ENCODE measurements around the gene CRADD.
"Not testable (repeated sequence)": the region's sequence is repeated elsewhere in the genome, so short reads cannot be mapped to it uniquely, and the experiment has no call there.

Gene CRADD

GRCh38 chr12:93706824-93707223 is 29.6 kb downstream of the CRADD start:
- Mint-ChIP-seq H3K27me3 (ENCODE audit: low read depth) (peaks cover under 1% of the 10 kb centered on the region), H3K27ac (no peak overlapping the region), H3K4me3 (no peak overlapping the region), H3K9me3 (peaks cover 38% of the 10 kb centered on the region), H3K4me1 (ENCODE audit: low read depth) (peaks cover 3% of the 10 kb centered on the region), H3K36me3 (ENCODE audit: low read depth) (peaks cover 13% of the 10 kb centered on the region)

DNA sequence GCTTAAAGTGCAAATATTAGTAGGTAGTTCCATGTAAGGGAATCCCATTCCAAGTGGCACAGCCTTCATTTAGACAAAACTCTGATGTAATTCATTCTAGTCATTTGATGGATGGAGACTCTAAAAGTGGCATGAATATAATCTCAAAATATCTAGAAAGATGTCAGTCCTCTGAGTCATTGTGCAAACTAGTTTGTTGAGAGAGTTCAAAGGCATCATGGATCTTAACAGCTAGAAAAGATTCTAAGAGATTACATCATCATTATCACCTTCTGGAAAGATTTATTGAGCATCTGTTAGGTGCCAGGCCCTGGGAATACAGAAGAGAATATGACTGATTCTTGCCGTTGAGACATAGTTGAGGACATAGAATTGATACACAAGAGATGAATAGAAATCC is 30.7 kb downstream of the CRADD start:
- peaks cover 13% of the 10 kb centered on the region for H3K36me3 Mint-ChIP-seq (ENCODE audit: low read depth)
- H3K4me3 Mint-ChIP-seq, result no peak overlapping the region
- no peak overlapping the region for H3K27ac Mint-ChIP-seq
- peaks cover 41% of the 10 kb centered on the region for H3K9me3 Mint-ChIP-seq
- peaks cover 4% of the 10 kb centered on the region for H3K27me3 Mint-ChIP-seq (ENCODE audit: low read depth)
- peaks cover 3% of the 10 kb centered on the region for H3K4me1 Mint-ChIP-seq (ENCODE audit: low read depth)

DNA sequence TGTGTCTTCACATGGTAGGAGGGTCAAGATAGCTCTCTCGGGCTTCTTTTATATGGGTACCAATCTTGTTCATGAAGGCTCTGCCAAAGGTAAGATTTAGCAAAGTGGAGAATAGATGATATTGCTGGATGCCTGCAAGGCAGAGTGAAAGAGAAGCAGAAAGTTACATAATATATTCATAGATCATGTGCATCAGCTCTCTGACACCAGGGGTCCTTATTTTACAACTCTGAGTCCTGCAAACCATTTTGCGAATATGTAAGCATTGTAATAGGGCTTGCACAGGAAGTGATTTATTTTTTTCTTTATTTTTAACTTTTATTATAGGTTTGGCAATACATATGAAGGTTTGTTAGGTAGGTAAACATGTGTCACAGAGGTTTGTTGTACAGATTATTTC is 31.8 kb downstream of the CRADD start:
- Mint-ChIP-seq H3K27ac (no peak overlapping the region), H3K36me3 (ENCODE audit: low read depth) (peaks cover 13% of the 10 kb centered on the region), H3K27me3 (ENCODE audit: low read depth) (peaks cover 4% of the 10 kb centered on the region), H3K9me3 (peaks cover 41% of the 10 kb centered on the region), H3K4me1 (ENCODE audit: low read depth) (peaks cover 3% of the 10 kb centered on the region), H3K4me3 (no peak overlapping the region)

GRCh38 chr12:93709386-93709785 is 32.2 kb downstream of the CRADD start:
- Mint-ChIP-seq H3K4me3 (no peak overlapping the region), H3K36me3 (ENCODE audit: low read depth) (peaks cover 9% of the 10 kb centered on the region), H3K27me3 (ENCODE audit: low read depth) (peaks cover 4% of the 10 kb centered on the region), H3K4me1 (ENCODE audit: low read depth) (peaks cover 1% of the 10 kb centered on the region), H3K27ac (no peak overlapping the region), H3K9me3 (peaks cover 41% of the 10 kb centered on the region)

GRCh38 chr12:93710574-93710926 is 33.4 kb downstream of the CRADD start:
- Mint-ChIP-seq H3K4me3 (no peak overlapping the region), H3K27ac (no peak overlapping the region), H3K4me1 (ENCODE audit: low read depth) (no peaks in the 10 kb centered on the region), H3K9me3 (peaks cover 41% of the 10 kb centered on the region), H3K36me3 (ENCODE audit: low read depth) (peaks cover 6% of the 10 kb centered on the region), H3K27me3 (ENCODE audit: low read depth) (peaks cover 4% of the 10 kb centered on the region)

GRCh38 chr12:93711502-93711901 is 34.3 kb downstream of the CRADD start:
- not testable (repeated sequence) for H3K27ac Mint-ChIP-seq; H3K4me3 Mint-ChIP-seq; H3K4me1 Mint-ChIP-seq (ENCODE audit: low read depth); H3K27me3 Mint-ChIP-seq (ENCODE audit: low read depth); H3K36me3 Mint-ChIP-seq (ENCODE audit: low read depth)
- H3K9me3 Mint-ChIP-seq, result peaks cover 41% of the 10 kb centered on the region

DNA sequence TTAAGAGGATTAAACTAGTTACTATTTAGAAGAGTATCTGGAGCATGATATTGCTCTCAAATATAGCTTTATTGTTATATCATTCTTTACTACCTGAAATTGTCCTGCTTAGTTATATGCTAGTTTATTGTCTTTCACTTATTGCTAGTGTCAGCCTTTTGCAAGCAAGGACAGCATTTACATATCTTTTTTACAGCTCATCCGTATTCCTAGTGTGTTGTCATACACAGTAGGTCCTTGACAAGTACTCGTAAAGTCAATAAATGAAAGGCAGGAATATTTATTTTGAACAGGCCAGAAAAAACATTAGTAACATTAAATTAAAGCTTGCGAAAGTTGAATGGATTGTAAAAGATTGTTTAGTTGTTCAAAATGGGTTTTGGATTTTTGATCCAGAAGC is 35.0 kb downstream of the CRADD start:
- Mint-ChIP-seq H3K36me3 (ENCODE audit: low read depth) (peaks cover 6% of the 10 kb centered on the region), H3K27ac (no peak overlapping the region), H3K27me3 (ENCODE audit: low read depth) (peaks cover 4% of the 10 kb centered on the region), H3K4me3 (no peak overlapping the region), H3K4me1 (ENCODE audit: low read depth) (no peaks in the 10 kb centered on the region), H3K9me3 (peaks cover 41% of the 10 kb centered on the region)

DNA sequence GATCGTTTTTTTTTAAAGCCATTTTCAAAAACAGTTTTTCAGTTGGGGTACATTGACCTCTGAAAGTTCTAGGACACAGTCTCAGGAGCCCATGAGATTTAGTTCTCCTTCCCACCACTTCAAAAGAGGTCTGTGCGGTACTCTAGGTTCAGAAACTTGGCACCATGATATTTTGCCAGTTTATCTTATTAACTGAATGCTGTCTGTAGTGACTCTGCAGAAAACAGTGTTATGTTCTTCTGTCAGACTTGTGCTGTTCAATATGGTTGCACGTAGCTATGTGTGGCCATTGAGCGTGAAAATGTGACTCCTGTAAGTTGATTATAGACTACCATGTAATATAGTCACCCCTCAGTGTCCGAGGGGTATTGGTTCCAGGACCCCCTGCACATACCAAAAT is 35.9 kb downstream of the CRADD start:
- peaks cover 41% of the 10 kb centered on the region for H3K9me3 Mint-ChIP-seq
- H3K4me3 Mint-ChIP-seq, result no peak overlapping the region
- no peaks in the 10 kb centered on the region for H3K4me1 Mint-ChIP-seq (ENCODE audit: low read depth)
- no peak overlapping the region for H3K27ac Mint-ChIP-seq
- peaks cover 6% of the 10 kb centered on the region for H3K36me3 Mint-ChIP-seq (ENCODE audit: low read depth)
- peaks cover 8% of the 10 kb centered on the region for H3K27me3 Mint-ChIP-seq (ENCODE audit: low read depth)

DNA sequence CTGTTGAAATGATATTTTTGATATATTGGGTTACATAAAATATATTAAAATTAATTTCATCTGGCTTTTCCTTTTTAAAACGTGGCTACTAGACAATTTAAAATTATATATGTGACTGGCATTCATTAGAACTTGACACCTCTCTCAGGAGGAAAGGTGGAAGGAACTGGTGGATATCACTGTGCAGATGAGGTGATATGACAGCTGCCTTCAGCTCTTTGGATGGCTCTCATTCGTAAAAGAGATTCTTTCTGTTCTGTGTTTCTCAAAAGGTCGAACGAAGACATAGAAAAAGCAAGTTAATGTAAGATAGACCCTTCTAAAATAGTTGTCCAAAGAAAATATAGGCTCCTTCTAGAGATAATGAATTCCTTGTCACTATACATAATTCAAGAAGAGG is 36.6 kb downstream of the CRADD start:
- Mint-ChIP-seq H3K4me1 (ENCODE audit: low read depth) (no peaks in the 10 kb centered on the region), H3K4me3 (no peak overlapping the region), H3K36me3 (ENCODE audit: low read depth) (peaks cover 8% of the 10 kb centered on the region), H3K27ac (no peak overlapping the region), H3K9me3 (peaks cover 40% of the 10 kb centered on the region), H3K27me3 (ENCODE audit: low read depth) (peaks cover 12% of the 10 kb centered on the region)

- peaks cover 12% of the 10 kb centered on the region for H3K27me3 Mint-ChIP-seq (ENCODE audit: low read depth)
- peaks cover 34% of the 10 kb centered on the region for H3K9me3 Mint-ChIP-seq
- peaks cover 8% of the 10 kb centered on the region for H3K36me3 Mint-ChIP-seq (ENCODE audit: low read depth)
- H3K27ac Mint-ChIP-seq, result no peak overlapping the region
- H3K4me1 Mint-ChIP-seq (ENCODE audit: low read depth), result no peaks in the 10 kb centered on the region
- H3K4me3 Mint-ChIP-seq, result no peak overlapping the region
These were observed 37.2 kb downstream of the CRADD start for GRCh38 chr12:93714382-93714781.

DNA sequence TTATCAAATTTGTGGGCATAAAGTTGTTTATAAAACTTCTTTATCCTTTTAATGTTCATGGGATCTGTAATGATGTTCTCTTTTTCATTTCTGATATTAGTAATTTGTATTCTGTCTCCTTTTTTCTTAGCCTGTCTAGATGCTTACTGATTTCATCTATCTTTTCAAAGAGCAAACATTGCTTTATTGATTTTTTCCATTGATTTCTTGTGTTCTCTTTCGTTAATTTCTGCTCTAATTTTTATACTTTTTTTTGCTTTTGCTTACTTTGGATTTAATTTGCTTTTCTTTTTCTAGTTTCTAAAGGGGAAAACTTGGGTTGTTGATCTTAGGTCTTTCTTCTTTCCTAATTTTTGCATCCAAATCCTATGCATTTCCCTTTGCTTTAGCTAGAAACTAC is 42.5 kb downstream of the CRADD start:
- Mint-ChIP-seq H3K4me1 (ENCODE audit: low read depth) (no peaks in the 10 kb centered on the region), H3K27me3 (ENCODE audit: low read depth) (peaks cover 8% of the 10 kb centered on the region), H3K36me3 (ENCODE audit: low read depth) (peaks cover 2% of the 10 kb centered on the region), H3K4me3 (no peak overlapping the region), H3K27ac (no peak overlapping the region), H3K9me3 (peaks cover 28% of the 10 kb centered on the region)

GRCh38 chr12:93720559-93720958 is 43.4 kb downstream of the CRADD start:
- Mint-ChIP-seq H3K9me3 (peaks cover 28% of the 10 kb centered on the region), H3K4me3 (no peak overlapping the region), H3K27me3 (ENCODE audit: low read depth) (peaks cover 8% of the 10 kb centered on the region), H3K36me3 (ENCODE audit: low read depth) (peaks cover 2% of the 10 kb centered on the region), H3K4me1 (ENCODE audit: low read depth) (no peaks in the 10 kb centered on the region), H3K27ac (no peak overlapping the region)

- Mint-ChIP-seq H3K4me1 (ENCODE audit: low read depth) (peaks cover 2% of the 10 kb centered on the region), H3K36me3 (ENCODE audit: low read depth) (peaks cover 2% of the 10 kb centered on the region), H3K9me3 (peaks cover 28% of the 10 kb centered on the region), H3K27me3 (ENCODE audit: low read depth) (peaks cover 8% of the 10 kb centered on the region), H3K27ac (no peak overlapping the region), H3K4me3 (no peak overlapping the region)
These were observed 45.0 kb downstream of the CRADD start for GRCh38 chr12:93722179-93722578.

- peaks cover 2% of the 10 kb centered on the region for H3K36me3 Mint-ChIP-seq (ENCODE audit: low read depth)
- peaks cover 3% of the 10 kb centered on the region for H3K4me1 Mint-ChIP-seq (ENCODE audit: low read depth)
- H3K27me3 Mint-ChIP-seq (ENCODE audit: low read depth), result peaks cover 4% of the 10 kb centered on the region
- H3K4me3 Mint-ChIP-seq, result no peak overlapping the region
- H3K27ac Mint-ChIP-seq, result no peak overlapping the region
- H3K9me3 Mint-ChIP-seq, result peaks cover 25% of the 10 kb centered on the region
These were observed 45.8 kb downstream of the CRADD start for GRCh38 chr12:93722835-93723567.

DNA sequence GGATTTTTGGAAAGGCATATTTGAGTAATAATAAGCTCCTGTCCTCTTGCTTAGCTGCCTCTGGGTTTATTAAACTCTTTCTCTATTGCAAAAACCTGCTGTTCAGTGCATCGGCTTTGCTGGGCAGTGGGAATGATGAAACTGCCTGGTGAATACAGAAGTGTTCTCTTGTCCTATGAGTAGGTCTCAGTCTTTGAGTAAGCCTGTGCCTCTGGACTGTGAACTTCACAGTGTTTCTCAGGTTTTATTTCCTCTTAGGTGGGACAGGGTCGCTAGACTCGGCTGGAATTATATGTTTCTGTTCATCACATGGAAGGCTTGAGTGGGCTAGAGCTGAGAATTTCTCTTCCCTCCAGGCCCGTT is 46.4 kb downstream of the CRADD start:
- H3K9me3 Mint-ChIP-seq, result peaks cover 19% of the 10 kb centered on the region
- no peaks in the 10 kb centered on the region for H3K36me3 Mint-ChIP-seq (ENCODE audit: low read depth)
- H3K4me1 Mint-ChIP-seq (ENCODE audit: low read depth), result peaks cover 3% of the 10 kb centered on the region
- H3K4me3 Mint-ChIP-seq, result no peak overlapping the region
- no peak overlapping the region for H3K27ac Mint-ChIP-seq
- H3K27me3 Mint-ChIP-seq (ENCODE audit: low read depth), result no peaks in the 10 kb centered on the region

DNA sequence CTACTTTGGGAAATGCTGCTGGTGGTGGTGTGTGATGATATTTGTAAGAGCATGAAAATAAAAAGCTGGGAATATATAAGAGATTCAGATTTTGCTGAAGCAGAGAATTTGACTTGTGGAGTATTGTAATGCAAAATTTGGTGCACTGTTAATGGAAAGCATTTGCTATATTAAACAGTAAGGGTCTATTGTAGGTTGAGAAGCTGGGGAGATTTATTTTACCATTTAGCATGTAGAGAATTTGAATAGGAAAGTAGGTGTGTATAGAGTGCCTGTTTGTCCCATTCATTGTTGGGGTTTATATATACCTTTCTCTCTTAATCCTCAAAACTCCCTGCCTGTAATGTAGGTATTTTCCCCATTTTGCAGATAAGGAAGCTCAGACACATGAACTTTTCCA is 48.4 kb downstream of the CRADD start:
- Mint-ChIP-seq H3K27me3 (ENCODE audit: low read depth) (no peaks in the 10 kb centered on the region), H3K9me3 (peaks cover 15% of the 10 kb centered on the region), H3K4me3 (no peak overlapping the region), H3K27ac (no peak overlapping the region), H3K36me3 (ENCODE audit: low read depth) (no peaks in the 10 kb centered on the region), H3K4me1 (ENCODE audit: low read depth) (peaks cover 3% of the 10 kb centered on the region)
